Neural progenitor cell (in vitro differentiated cells): Measurements from ENCODE around the gene BTRC.
"Not testable (repeated sequence)": the region's sequence is repeated elsewhere in the genome, so short reads cannot be mapped to it uniquely, and the experiment has no call there.

ENCODE experiments used
- EZH2 ChIP-seq: fragments of 200-600 bp; sonication (generic); IDR thresholded peaks from 2 replicates; pipeline ENCODE4 v1.6.1; 2017; ENCODE audit warnings: antibody characterized with exemption, mild to moderate bottlenecking, moderate library complexity
- TF ChIP-seq, protein P1 (sequence below): fragments of 200-600 bp; sonication (generic); IDR thresholded peaks from 2 replicates; pipeline ENCODE4 v1.5.1; 2017; ENCODE audit warnings: antibody characterized with exemption, mild to moderate bottlenecking

- TF ChIP-seq, protein P1, sequence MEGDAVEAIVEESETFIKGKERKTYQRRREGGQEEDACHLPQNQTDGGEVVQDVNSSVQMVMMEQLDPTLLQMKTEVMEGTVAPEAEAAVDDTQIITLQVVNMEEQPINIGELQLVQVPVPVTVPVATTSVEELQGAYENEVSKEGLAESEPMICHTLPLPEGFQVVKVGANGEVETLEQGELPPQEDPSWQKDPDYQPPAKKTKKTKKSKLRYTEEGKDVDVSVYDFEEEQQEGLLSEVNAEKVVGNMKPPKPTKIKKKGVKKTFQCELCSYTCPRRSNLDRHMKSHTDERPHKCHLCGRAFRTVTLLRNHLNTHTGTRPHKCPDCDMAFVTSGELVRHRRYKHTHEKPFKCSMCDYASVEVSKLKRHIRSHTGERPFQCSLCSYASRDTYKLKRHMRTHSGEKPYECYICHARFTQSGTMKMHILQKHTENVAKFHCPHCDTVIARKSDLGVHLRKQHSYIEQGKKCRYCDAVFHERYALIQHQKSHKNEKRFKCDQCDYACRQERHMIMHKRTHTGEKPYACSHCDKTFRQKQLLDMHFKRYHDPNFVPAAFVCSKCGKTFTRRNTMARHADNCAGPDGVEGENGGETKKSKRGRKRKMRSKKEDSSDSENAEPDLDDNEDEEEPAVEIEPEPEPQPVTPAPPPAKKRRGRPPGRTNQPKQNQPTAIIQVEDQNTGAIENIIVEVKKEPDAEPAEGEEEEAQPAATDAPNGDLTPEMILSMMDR: not testable (repeated sequence)
- not testable (repeated sequence) for TF ChIP-seq EZH2
These were observed 1.1 kb upstream of the BTRC start for GRCh38 chr10:101352857-101353256.
